H1 (cell line): ENCODE results near the gene TXNIP. TPM values are rescaled to one million over a fixed set of nuclear protein-coding genes. Genes with fewer than 3 reads are reported as not detected.

Source experiments
- CTCF ChIA-PET: fragments of 300-600 bp; sonication (Branson Sonifier 250); formaldehyde crosslinking; loops from one replicate; lab custom pipeline; 2021; ENCODE audit not compliant: partially characterized antibody; lab: Charles Lee
- POLR2A ChIA-PET: fragments of 300-600 bp; sonication (Branson Sonifier 250); formaldehyde crosslinking; loops from one replicate; lab custom pipeline; 2021; ENCODE audit warnings: inconsistent platforms; ENCODE audit not compliant: partially characterized antibody; lab: Charles Lee
- DNase-seq, 2 experiments: peaks; one replicate each; pipeline versions ENCODE4 v3.0.0 to v3.0.0-alpha.2; 2010 to 2022; ENCODE audit warnings: low spot score in 2 of 2, low read depth in 1 of 2, mixed read lengths in 1 of 2
- FAIRE-seq: peaks from 2 replicates; lab custom pipeline; 2011; peaks lifted over from hg19 to GRCh38; lab: Jason Lieb, UNC
- H2AFZ ChIP-seq: 2 replicates; pipeline ENCODE4 v1.8.1; 2012; ENCODE audit warnings: low read length, inconsistent platforms
- H2AK5ac ChIP-seq: 2 replicates; pipeline ENCODE4 v1.6.1; 2013; ENCODE audit warnings: low read depth, low read length
- H2BK120ac ChIP-seq: replicated peaks from 2 replicates; pipeline ENCODE3; 2013; ENCODE audit warnings: low read depth, low read length, inconsistent platforms
- H2BK12ac ChIP-seq: 2 replicates; pipeline ENCODE4 v1.6.1; 2013; ENCODE audit warnings: low read depth, low read length
- H2BK15ac ChIP-seq: 2 replicates; pipeline ENCODE4 v1.6.1; 2013; ENCODE audit warnings: low read length
- H2BK20ac ChIP-seq: 2 replicates; pipeline ENCODE4 v1.6.1; 2013; ENCODE audit warnings: low read length
- H2BK5ac ChIP-seq: 2 replicates; pipeline ENCODE4 v1.6.1; 2013; ENCODE audit warnings: low read depth, low read length
- H3K14ac ChIP-seq: 2 replicates; pipeline ENCODE4 v1.6.1; 2013; ENCODE audit warnings: inconsistent platforms; ENCODE audit not compliant: insufficient read length
- H3K18ac ChIP-seq: 2 replicates; pipeline ENCODE4 v1.6.1; 2013; ENCODE audit warnings: low read length; ENCODE audit errors: extremely low read depth
- H3K23ac ChIP-seq: 2 replicates; pipeline ENCODE4 v1.6.1; 2013; ENCODE audit warnings: inconsistent platforms; ENCODE audit not compliant: insufficient read length
- H3K23me2 ChIP-seq: 2 replicates; pipeline ENCODE4 v1.6.1; 2013; ENCODE audit warnings: low read depth, low read length
- H3K27ac ChIP-seq: 2 replicates; pipeline ENCODE4 v1.6.1; 2011; ENCODE audit warnings: low read depth, low read length, inconsistent platforms
- H3K27me3 ChIP-seq, 4 experiments: replicated peaks in 1 of 4; 1 replicate in 1 of 4; 2 replicates in 3 of 4; pipeline versions ENCODE4 v1.6.1 to v1.8.1; 2011 to 2013; ENCODE audit warnings: low read length in 3 of 4, mild to moderate bottlenecking in 3 of 4, inconsistent platforms in 2 of 4, mixed read lengths in 2 of 4, moderate library complexity in 1 of 4; ENCODE audit not compliant: control insufficient read depth in 3 of 4, insufficient read depth in 3 of 4; ENCODE audit errors: extremely low read depth in 1 of 4
- H3K36me3 ChIP-seq, 4 experiments: 2 replicates each; pipeline versions ENCODE4 v1.6.1 to v1.8.1; 2011 to 2013; ENCODE audit warnings: mild to moderate bottlenecking in 4 of 4, low read length in 3 of 4, moderate library complexity in 2 of 4, control low read depth in 1 of 4, inconsistent platforms in 1 of 4; ENCODE audit not compliant: insufficient read depth in 4 of 4, control insufficient read depth in 2 of 4
- H3K4ac ChIP-seq: replicated peaks from 2 replicates; pipeline ENCODE3; 2013; ENCODE audit warnings: low read length, low read depth, mixed read lengths, inconsistent platforms; ENCODE audit not compliant: insufficient read length
- H3K4me1 ChIP-seq, 4 experiments: replicated peaks in 1 of 4; 1 replicate in 1 of 4; 2 replicates in 3 of 4; pipeline versions ENCODE4 v1.6.1 to v1.8.1; 2011 to 2013; ENCODE audit warnings: low read length in 3 of 4, inconsistent platforms in 2 of 4, mixed read lengths in 1 of 4; ENCODE audit not compliant: insufficient read depth in 4 of 4, control insufficient read depth in 3 of 4
- H3K4me2 ChIP-seq, 2 experiments: 2 replicates each; pipeline versions ENCODE4 v1.6.1 to v1.8.1; 2011 to 2013; ENCODE audit warnings: low read depth in 2 of 2, low read length in 2 of 2, control low read depth in 1 of 2, inconsistent platforms in 1 of 2, mild to moderate bottlenecking in 1 of 2; ENCODE audit not compliant: insufficient read depth in 1 of 2
- H3K4me3 ChIP-seq, 4 experiments: fragments of 200-600, 300-600 bp in 1 of 4; sonication (generic), shearing (Covaris generic), sonication (Bioruptor Twin) in 1 of 4; 2 replicates each; pipeline versions ENCODE4 v1.5.1 to v1.8.1; 2011 to 2016; ENCODE audit warnings: low read length in 4 of 4, low read depth in 3 of 4, control low read depth in 2 of 4, inconsistent platforms in 2 of 4, mild to moderate bottlenecking in 2 of 4, mixed read lengths in 1 of 4, moderate library complexity in 1 of 4; ENCODE audit not compliant: insufficient read depth in 2 of 4; ENCODE audit errors: extremely low read depth in 1 of 4
- H3K56ac ChIP-seq: replicated peaks from 2 replicates; pipeline ENCODE3; 2013; ENCODE audit warnings: low read depth, mild to moderate bottlenecking, mixed read lengths, low read length, inconsistent platforms; ENCODE audit not compliant: insufficient read length
- H3K79me1 ChIP-seq: 2 replicates; pipeline ENCODE4 v1.6.1; 2013; ENCODE audit warnings: low read depth, low read length, control low read depth
- H3K79me2 ChIP-seq, 2 experiments: 2 replicates each; pipeline versions ENCODE4 v1.6.1 to v1.8.1; 2012 to 2013; ENCODE audit warnings: low read length in 2 of 2, mild to moderate bottlenecking in 2 of 2, inconsistent platforms in 1 of 2; ENCODE audit not compliant: insufficient read depth in 2 of 2, control insufficient read depth in 1 of 2
- H3K9ac ChIP-seq, 4 experiments: replicated peaks in 1 of 4; 1 replicate in 1 of 4; 2 replicates in 3 of 4; pipeline versions ENCODE4 v1.6.1 to v1.8.1; 2011 to 2013; ENCODE audit warnings: low read depth in 3 of 4, low read length in 3 of 4, control low read depth in 2 of 4, mild to moderate bottlenecking in 2 of 4, moderate library complexity in 2 of 4, inconsistent platforms in 1 of 4; ENCODE audit errors: extremely low read depth in 1 of 4
- H3K9me3 ChIP-seq, 2 experiments: 2 replicates each; pipeline versions ENCODE4 v1.6.1 to v1.8.1; 2012 to 2013; ENCODE audit warnings: mild to moderate bottlenecking in 2 of 2, moderate library complexity in 2 of 2, control low read depth in 1 of 2, inconsistent platforms in 1 of 2, low read depth in 1 of 2, low read length in 1 of 2, mixed read lengths in 1 of 2; ENCODE audit not compliant: insufficient read depth in 2 of 2
- H4K20me1 ChIP-seq, 2 experiments: replicated peaks in 1 of 2; 2 replicates each; pipeline versions ENCODE3 to v1.8.1; 2011 to 2013; ENCODE audit warnings: inconsistent platforms in 2 of 2, low read length in 2 of 2, mild to moderate bottlenecking in 1 of 2; ENCODE audit not compliant: insufficient read depth in 2 of 2, control insufficient read depth in 1 of 2
- H4K5ac ChIP-seq: 2 replicates; pipeline ENCODE4 v1.6.1; 2013; ENCODE audit warnings: low read length, low read depth, mixed read lengths, inconsistent platforms; ENCODE audit not compliant: insufficient read length
- H4K8ac ChIP-seq: 2 replicates; pipeline ENCODE4 v1.8.0; 2013; ENCODE audit warnings: mild to moderate bottlenecking, moderate library complexity, low read length, inconsistent platforms; ENCODE audit not compliant: insufficient read depth; ENCODE audit errors: extremely low read depth
- H4K91ac ChIP-seq: replicated peaks from 2 replicates; pipeline ENCODE3; 2013; ENCODE audit warnings: low read length, mixed read lengths, inconsistent platforms; ENCODE audit not compliant: insufficient read length
- ASH2L ChIP-seq: fragments of 200-600, 300-600 bp; sonication (generic); IDR thresholded peaks from one replicate; pipeline ENCODE4 v1.7.1; 2017; ENCODE audit warnings: low read length
- ATF2 ChIP-seq: IDR thresholded peaks from 2 replicates; pipeline ENCODE4 v1.6.1; 2012; ENCODE audit warnings: low read length, inconsistent platforms
- CTBP2 ChIP-seq: IDR thresholded peaks from 2 replicates; pipeline ENCODE4 v1.7.0; 2011; ENCODE audit warnings: borderline replicate concordance, mild to moderate bottlenecking, moderate library complexity, mixed read lengths, low read length; ENCODE audit not compliant: insufficient read depth, insufficient read length
- GTF2F1 ChIP-seq: IDR thresholded peaks from 2 replicates; pipeline ENCODE4 v1.6.1; 2012; ENCODE audit warnings: low read depth, low read length, improper control_type of control experiment, borderline replicate concordance
- HDAC6 ChIP-seq: IDR thresholded peaks from one replicate; pipeline ENCODE4 v1.7.1; 2012; ENCODE audit warnings: low read depth, mild to moderate bottlenecking, inconsistent platforms, low read length, moderate library complexity
- KDM4A ChIP-seq: IDR thresholded peaks from one replicate; pipeline ENCODE4 v1.7.1; 2012; ENCODE audit warnings: low read depth, mild to moderate bottlenecking, moderate library complexity, low read length, inconsistent platforms; ENCODE audit not compliant: severe bottlenecking
- PHF8 ChIP-seq: fragments of 200-600 bp; sonication (generic); conservative IDR thresholded peaks from 2 replicates; pipeline ENCODE4 v1.7.1; 2012; ENCODE audit warnings: low read depth, mild to moderate bottlenecking, inconsistent platforms, low read length, moderate library complexity
- RBBP5 ChIP-seq: IDR thresholded peaks from 2 replicates; pipeline ENCODE4 v1.7.1; 2012; ENCODE audit warnings: low read depth, mild to moderate bottlenecking, inconsistent platforms, low read length, moderate library complexity, borderline replicate concordance
- SIRT6 ChIP-seq: IDR thresholded peaks from one replicate; pipeline ENCODE4 v1.7.1; 2012; ENCODE audit warnings: low read length, inconsistent platforms
- SP4 ChIP-seq: IDR thresholded peaks from 2 replicates; pipeline ENCODE4 v1.6.1; 2012; ENCODE audit warnings: low read length, inconsistent platforms
- WGBS, 2 experiments: shearing (Covaris generic) in 1 of 2; methylation state at CpG; one replicate each; pipeline versions ENCODE4 v1.1.6 to v1.1.7; 2013 to 2015; ENCODE audit warnings: low lambda C conversion rate in 2 of 2, mixed read lengths in 2 of 2, inconsistent platforms in 1 of 2, low coverage in 1 of 2, missing lambda C conversion rate in 1 of 2; ENCODE audit not compliant: insufficient replicate concordance in 2 of 2, insufficient coverage in 1 of 2, insufficient read length in 1 of 2; ENCODE audit errors: extremely low coverage in 1 of 2, missing lambda C conversion rate in 1 of 2; 5-methylcytosine and 5-hydroxymethylcytosine counted together
- polyA plus RNA-seq, 7 experiments: library from polyadenylated mRNA; depleted of rRNA in 3 of 7; stranded (reverse) in 5 of 7; unstranded in 2 of 7; fragments of >200 nt in 5 of 7; fragments of 200-250 nt in 2 of 7; gene quantifications; 1 replicate in 5 of 7; 2 replicates in 1 of 7; 4 replicates in 1 of 7; pipeline versions ENCODE4 v1.2.1 to v1.2.3, GENCODE V29; 2011 to 2013; ENCODE audit warnings: missing spikeins in 2 of 7, mixed read lengths in 2 of 7
- total RNA-seq: library from RNA; stranded (reverse); fragmentation: NEBNext Ultra II Directional; extraction: Animal tissue kit (Norgen Biotek cat#: 25700); gene quantifications from 2 replicates; pipeline ENCODE4 v1.2.1, GENCODE V29; 2021

The TXNIP gene
- total and polyA plus RNA-seq, 2 of the 8 experiments (the other 6 are each of a cell fraction or from before 2014, with no cell fraction given) = 12.3 to 56.8 TPM

DNA sequence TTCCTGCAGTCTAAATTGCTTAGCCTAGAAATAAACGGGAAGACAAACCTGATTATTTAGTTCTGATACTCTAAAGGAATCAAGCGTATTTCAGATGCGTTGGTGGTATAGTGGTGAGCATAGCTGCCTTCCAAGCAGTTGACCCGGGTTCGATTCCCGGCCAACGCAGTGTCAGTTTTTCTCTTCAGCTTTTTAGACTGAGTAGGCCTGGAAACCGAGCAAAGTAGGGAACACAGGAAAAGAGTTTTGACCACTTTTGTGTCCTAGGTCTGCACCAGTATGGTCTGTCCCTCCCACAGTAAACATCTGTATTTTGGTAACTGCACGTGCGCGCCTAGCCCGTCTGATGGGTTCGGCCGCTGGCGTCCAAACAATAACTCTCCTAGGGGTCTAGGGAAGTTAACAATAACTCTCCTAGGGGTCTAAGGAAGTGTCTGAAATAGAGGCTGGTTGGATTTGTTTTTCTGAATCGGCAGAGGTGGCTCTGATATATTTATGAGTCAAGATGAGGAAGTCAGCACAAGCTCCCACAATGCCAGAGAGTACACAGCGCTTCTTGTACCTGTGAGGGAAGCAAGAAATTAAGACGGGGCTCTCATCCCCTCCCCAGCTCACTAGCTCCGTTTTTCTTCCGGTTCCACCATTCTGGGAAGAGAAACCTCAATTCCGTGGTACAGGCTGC is 40.7 kb upstream of the TXNIP start:
- peak overlapping the region; percentile 25 for H2BK120ac ChIP-seq
- H3K4me2 ChIP-seq = peak overlapping the region; percentile 69 to 75
- H4K91ac ChIP-seq = peak overlapping the region; percentile 36
- H3K9me3 ChIP-seq = no peaks in the 10 kb centered on the region
- no peak overlapping the region for H2AK5ac ChIP-seq
- no peaks in the 10 kb centered on the region for H3K79me2 ChIP-seq
- peak overlapping the region; percentile 93; the same call in 1 of the 2 replicates for H2BK5ac ChIP-seq
- WGBS, 2 experiments = 1% methylated on average over 21 of the region's 21 CpGs; no CpG with 5 or more reads in 1 of the 2 experiments
- H3K23me2 ChIP-seq = peaks cover 7% of the 10 kb centered on the region
- H3K14ac ChIP-seq = no peak overlapping the region
- peak overlapping the region in 3 of 4 experiments; percentile 77 to 88 (median 78); a peak in 6 of 7 replicates for H3K9ac ChIP-seq
- H3K27ac ChIP-seq = peak overlapping the region; percentile 40
- no peak overlapping the region for H2BK20ac ChIP-seq
- peak overlapping the region; percentile 77; the same call in 1 of the 2 replicates for H2BK15ac ChIP-seq
- peak overlapping the region; percentile 64 for H3K18ac ChIP-seq
- H2AFZ ChIP-seq = peak overlapping the region; percentile 99
- H4K20me1 ChIP-seq = no peaks in the 10 kb centered on the region
- H3K23ac ChIP-seq = no peak overlapping the region
- no peak for FAIRE-seq
- H2BK12ac ChIP-seq = peak overlapping the region; percentile 41
- ChIA-PET POLR2A (interaction anchor here (0.6 to 11.6 kb wide), 10 partner anchors 10 to 178 kb away, joined by 3 to 284 read pairs (median 3); partner anchors contain the start of genes HJV, PIAS3 and RBM8A), CTCF (interaction anchor here (0.9 to 9.2 kb wide), 6 partner anchors 18 to 190 kb away, joined by 3 to 55 read pairs (median 4); no protein-coding TSS in a partner anchor)
- H4K5ac ChIP-seq = peak overlapping the region; percentile 39
- H3K56ac ChIP-seq = peak overlapping the region; percentile 75
- H3K79me1 ChIP-seq = no peaks in the 10 kb centered on the region
- H3K4me1 ChIP-seq = peaks cover 0 to 3% (median 0%) of the 10 kb centered on the region in 4 experiments; a peak in 1 of 7 replicates
- no peaks in the 10 kb centered on the region for H3K36me3 ChIP-seq
- no peaks in the 10 kb centered on the region for H3K27me3 ChIP-seq
- peak in 1 of 2 experiments; percentile 87 for DNase-seq
- peak overlapping the region; percentile 70; the same call in 1 of the 2 replicates for H4K8ac ChIP-seq
- peak overlapping the region; percentile 46 for H3K4ac ChIP-seq
- peak overlapping the region; percentile 73 to 93 (median 88) for H3K4me3 ChIP-seq
- TF ChIP-seq PHF8 (no peak), SP4 (0 out of 2 replicates have a peak, but pooled peaks have one; percentile 7), ASH2L (no peak), GTF2F1 (no peak), ATF2 (no peak), HDAC6 (peak; percentile 66), SIRT6 (no peak), RBBP5 (no peak), KDM4A (no peak), CTBP2 (no peak)
